ENCODE results near the gene CYP2W1. TPM values are rescaled to one million over a fixed set of nuclear protein-coding genes. Genes with fewer than 3 reads are reported as not detected.

CYP2W1 gene
- total RNA-seq, 8 experiments from 2014 or later, result 0.05 to 0.77 (median 0.51) TPM; not detected in 1

- Histone ChIP-seq H3K4me3 (no peak overlapping the region), H3K27ac (no peak overlapping the region), H3K4me1 (replicated peaks in 1 of 2) (peaks cover 10 to 17% of the 10 kb centered on the region in 2 donors)
- in situ Hi-C loops (cut with MboI; ENCODE audit: low pct_unique_long_range_greater_than_20kb in 2 of 9, low sequenced_read_pairs in 9 of 9, unreplicated experiment in 9 of 9), result loop anchor here in 2 of 9 experiments (25.0 kb wide), 1 partner anchor 179 kb away; the partner anchor contains the start of gene ZFAND2A (in 2 of the 2)
- no peak for ATAC-seq (replicated peaks in 6 of 8)
- 90 to 100% (median 100%) methylated on average over 1 to 6 of the region's 20 CpGs; no CpG with 5 or more reads in 7 of the 10 experiments for WGBS, 10 experiments
These were observed 663 bp downstream of the CYP2W1 start for GRCh38 chr7:983616-984071.

GRCh38 chr7:984361-985126, 1.6 kb downstream of the CYP2W1 start:
- 90% methylated on average over 3 of the region's 39 CpGs; no CpG with 5 or more reads in 9 of the 10 experiments for whole genome bisulfite sequencing, 10 experiments
- in situ Hi-C loops (cut with MboI; ENCODE audit: low pct_unique_long_range_greater_than_20kb in 2 of 9, low sequenced_read_pairs in 9 of 9, unreplicated experiment in 9 of 9), result loop anchor here in 2 of 9 experiments (25.0 kb wide), 1 partner anchor 178 kb away; the partner anchor contains the start of gene ZFAND2A (in 2 of the 2)
- H3K27ac ChIP-seq, result no peak overlapping the region
- no peak overlapping the region for H3K4me3 ChIP-seq
- peaks cover 11 to 16% of the 10 kb centered on the region in 2 donors for H3K4me1 ChIP-seq (replicated peaks in 1 of 2)
- ATAC-seq (replicated peaks in 6 of 8), result no peak

- no peak overlapping the region for H3K4me3 ChIP-seq
- H3K4me1 ChIP-seq (replicated peaks in 1 of 2), result peaks cover 11 to 16% of the 10 kb centered on the region in 2 donors
- 87% methylated on average over 11 of the region's 16 CpGs; no CpG with 5 or more reads in 9 of the 10 experiments for WGBS, 10 experiments
- in situ Hi-C loops (cut with MboI; ENCODE audit: low pct_unique_long_range_greater_than_20kb in 2 of 9, low sequenced_read_pairs in 9 of 9, unreplicated experiment in 9 of 9), result loop anchor here in 2 of 9 experiments (25.0 kb wide), 1 partner anchor 177 kb away; the partner anchor contains the start of gene ZFAND2A (in 2 of the 2)
- no peak for ATAC-seq (replicated peaks in 6 of 8)
- H3K27ac ChIP-seq, result no peak overlapping the region
These were observed 2.1 kb downstream of the CYP2W1 start for GRCh38 chr7:985127-985416.

GRCh38 chr7:985915-986741, 3.1 kb downstream of the CYP2W1 start:
- peak in 6 of 8 experiments; percentile 3 to 17 (median 8) for ATAC-seq (replicated peaks in 6 of 8)
- WGBS, 10 experiments, result 40 to 80% (median 59%) methylated on average over 4 to 10 of the region's 41 CpGs; no CpG with 5 or more reads in 6 of the 10 experiments
- Histone ChIP-seq H3K4me1 (replicated peaks in 1 of 2) (peaks cover 11 to 16% of the 10 kb centered on the region in 2 donors), H3K27ac (no peak overlapping the region), H3K4me3 (no peak overlapping the region)
- in situ Hi-C loops (cut with MboI; ENCODE audit: low pct_unique_long_range_greater_than_20kb in 2 of 9, low sequenced_read_pairs in 9 of 9, unreplicated experiment in 9 of 9), result loop anchor here in 2 of 9 experiments (25.0 kb wide), 1 partner anchor 176 kb away; the partner anchor contains the start of gene ZFAND2A (in 2 of the 2)

GRCh38 chr7:986766-987751, 4.1 kb downstream of the CYP2W1 start:
- no peak for ATAC-seq (replicated peaks in 6 of 8)
- H3K4me3 ChIP-seq, result no peak overlapping the region
- peaks cover 11 to 16% of the 10 kb centered on the region in 2 donors for H3K4me1 ChIP-seq (replicated peaks in 1 of 2)
- in situ Hi-C loops (cut with MboI; ENCODE audit: low pct_unique_long_range_greater_than_20kb in 2 of 9, low sequenced_read_pairs in 9 of 9, unreplicated experiment in 9 of 9), result loop anchor here in 2 of 9 experiments (25.0 kb wide), 1 partner anchor 175 kb away; the partner anchor contains the start of gene ZFAND2A (in 2 of the 2)
- 20 to 100% (median 83%) methylated on average over 1 to 20 of the region's 56 CpGs; no CpG with 5 or more reads in 5 of the 10 experiments for whole genome bisulfite sequencing, 10 experiments
- no peak overlapping the region for H3K27ac ChIP-seq

GRCh38 chr7:987909-988308, 4.9 kb downstream of the CYP2W1 start:
- ATAC-seq (replicated peaks in 6 of 8), result no peak
- Histone ChIP-seq H3K4me3 (no peak overlapping the region), H3K4me1 (replicated peaks in 1 of 2) (peaks cover 7 to 9% of the 10 kb centered on the region in 2 donors), H3K27ac (no peak overlapping the region)
- WGBS, 10 experiments, result 100% methylated on average over 1 of the region's 6 CpGs; no CpG with 5 or more reads in 9 of the 10 experiments
- in situ Hi-C loops (cut with MboI; ENCODE audit: low pct_unique_long_range_greater_than_20kb in 2 of 9, low sequenced_read_pairs in 9 of 9, unreplicated experiment in 9 of 9), result loop anchor here in 2 of 9 experiments (25.0 kb wide), 1 partner anchor 174 kb away; the partner anchor contains the start of gene ZFAND2A (in 2 of the 2)

- in situ Hi-C loops (cut with MboI; ENCODE audit: low pct_unique_long_range_greater_than_20kb in 2 of 9, low sequenced_read_pairs in 9 of 9, unreplicated experiment in 9 of 9), result loop anchor here in 2 of 9 experiments (25.0 kb wide), 1 partner anchor 174 kb away; the partner anchor contains the start of gene ZFAND2A (in 2 of the 2)
- Histone ChIP-seq H3K27ac (no peak overlapping the region), H3K4me3 (no peak overlapping the region), H3K4me1 (replicated peaks in 1 of 2) (peaks cover 6 to 8% of the 10 kb centered on the region in 2 donors)
- WGBS, 10 experiments, result no CpG with 5 or more reads among the region's 24 CpGs
- ATAC-seq (replicated peaks in 6 of 8), result peak in 7 of 8 experiments; percentile 2 to 42 (median 19)
These were observed 5.5 kb downstream of the CYP2W1 start for GRCh38 chr7:988426-988911.

GRCh38 chr7:988963-989529, 6.1 kb downstream of the CYP2W1 start:
- peaks cover 11 to 12% of the 10 kb centered on the region in 2 donors for H3K4me1 ChIP-seq (replicated peaks in 1 of 2)
- in situ Hi-C loops (cut with MboI; ENCODE audit: low pct_unique_long_range_greater_than_20kb in 2 of 9, low sequenced_read_pairs in 9 of 9, unreplicated experiment in 9 of 9), result loop anchor here in 2 of 9 experiments (25.0 kb wide), 1 partner anchor 173 kb away; the partner anchor contains the start of gene ZFAND2A (in 2 of the 2)
- WGBS, 10 experiments, result 50 to 60% methylated on average over 1 to 2 of the region's 15 CpGs; no CpG with 5 or more reads in 8 of the 10 experiments
- H3K4me3 ChIP-seq, result no peak overlapping the region
- H3K27ac ChIP-seq, result no peak overlapping the region
- ATAC-seq (replicated peaks in 6 of 8), result no peak

GRCh38 chr7:990352-990932, 7.5 kb downstream of the CYP2W1 start:
- in situ Hi-C loops (cut with MboI; ENCODE audit: low pct_unique_long_range_greater_than_20kb in 2 of 9, low sequenced_read_pairs in 9 of 9, unreplicated experiment in 9 of 9), result loop anchor here in 4 of 9 experiments (10.0 to 25.0 kb wide), 3 partner anchors 74 to 172 kb away; partner anchors contain the start of gene ZFAND2A (in 2 of the 4)
- 80 to 95% (median 86%) methylated on average over 1 to 6 of the region's 36 CpGs; no CpG with 5 or more reads in 7 of the 10 experiments for WGBS, 10 experiments
- Histone ChIP-seq H3K4me1 (replicated peaks in 1 of 2) (peaks cover 11 to 12% of the 10 kb centered on the region in 2 donors), H3K27ac (no peak overlapping the region), H3K4me3 (no peak overlapping the region)
- no peak for ATAC-seq (replicated peaks in 6 of 8)

- no peak for ATAC-seq (replicated peaks in 6 of 8)
- in situ Hi-C loops (cut with MboI; ENCODE audit: low pct_unique_long_range_greater_than_20kb in 2 of 9, low sequenced_read_pairs in 9 of 9, unreplicated experiment in 9 of 9), result loop anchor here in 4 of 9 experiments (10.0 to 25.0 kb wide), 3 partner anchors 74 to 171 kb away; partner anchors contain the start of gene ZFAND2A (in 2 of the 4)
- Histone ChIP-seq H3K4me3 (no peak overlapping the region), H3K4me1 (replicated peaks in 1 of 2) (peaks cover 11 to 12% of the 10 kb centered on the region in 2 donors), H3K27ac (no peak overlapping the region)
- WGBS, 10 experiments, result 20 to 81% (median 60%) methylated on average over 1 to 4 of the region's 35 CpGs; no CpG with 5 or more reads in 5 of the 10 experiments
These were observed 8.2 kb downstream of the CYP2W1 start for GRCh38 chr7:990933-991728.

Measured in motor neuron (in vitro differentiated cells).